ENCODE data around the gene ZNF608.

The ZNF608 gene

DNA sequence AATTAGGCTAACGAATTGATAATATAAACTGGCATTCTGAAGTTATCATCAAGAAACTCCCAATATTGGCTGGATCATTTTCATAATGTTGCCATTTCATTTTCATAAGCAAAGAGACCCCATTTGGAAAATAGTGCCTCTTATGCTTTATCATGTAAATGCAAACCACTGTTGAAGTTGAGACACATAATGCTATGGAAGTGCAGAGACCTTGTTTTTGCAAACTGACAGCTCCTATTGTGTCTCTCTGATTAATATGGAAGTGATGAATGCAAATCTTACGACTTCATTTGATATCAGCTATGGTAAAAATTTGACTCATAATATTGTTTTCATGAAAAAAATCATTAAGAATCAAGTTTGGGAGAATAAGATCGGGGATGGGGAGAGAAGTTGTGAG is 25.3 kb upstream of the ZNF608 start:
- DNase-seq (ENCODE audit: low read depth) = no peak
- TF ChIP-seq, protein P1, sequence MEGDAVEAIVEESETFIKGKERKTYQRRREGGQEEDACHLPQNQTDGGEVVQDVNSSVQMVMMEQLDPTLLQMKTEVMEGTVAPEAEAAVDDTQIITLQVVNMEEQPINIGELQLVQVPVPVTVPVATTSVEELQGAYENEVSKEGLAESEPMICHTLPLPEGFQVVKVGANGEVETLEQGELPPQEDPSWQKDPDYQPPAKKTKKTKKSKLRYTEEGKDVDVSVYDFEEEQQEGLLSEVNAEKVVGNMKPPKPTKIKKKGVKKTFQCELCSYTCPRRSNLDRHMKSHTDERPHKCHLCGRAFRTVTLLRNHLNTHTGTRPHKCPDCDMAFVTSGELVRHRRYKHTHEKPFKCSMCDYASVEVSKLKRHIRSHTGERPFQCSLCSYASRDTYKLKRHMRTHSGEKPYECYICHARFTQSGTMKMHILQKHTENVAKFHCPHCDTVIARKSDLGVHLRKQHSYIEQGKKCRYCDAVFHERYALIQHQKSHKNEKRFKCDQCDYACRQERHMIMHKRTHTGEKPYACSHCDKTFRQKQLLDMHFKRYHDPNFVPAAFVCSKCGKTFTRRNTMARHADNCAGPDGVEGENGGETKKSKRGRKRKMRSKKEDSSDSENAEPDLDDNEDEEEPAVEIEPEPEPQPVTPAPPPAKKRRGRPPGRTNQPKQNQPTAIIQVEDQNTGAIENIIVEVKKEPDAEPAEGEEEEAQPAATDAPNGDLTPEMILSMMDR (IDR thresholded peaks at IDR 0.05; ENCODE audit: low read length, missing control alignments) = no peak
- H3K4me3 ChIP-seq (replicated peaks; ENCODE audit: low read depth, low read length) = no peak overlapping the region

DNA sequence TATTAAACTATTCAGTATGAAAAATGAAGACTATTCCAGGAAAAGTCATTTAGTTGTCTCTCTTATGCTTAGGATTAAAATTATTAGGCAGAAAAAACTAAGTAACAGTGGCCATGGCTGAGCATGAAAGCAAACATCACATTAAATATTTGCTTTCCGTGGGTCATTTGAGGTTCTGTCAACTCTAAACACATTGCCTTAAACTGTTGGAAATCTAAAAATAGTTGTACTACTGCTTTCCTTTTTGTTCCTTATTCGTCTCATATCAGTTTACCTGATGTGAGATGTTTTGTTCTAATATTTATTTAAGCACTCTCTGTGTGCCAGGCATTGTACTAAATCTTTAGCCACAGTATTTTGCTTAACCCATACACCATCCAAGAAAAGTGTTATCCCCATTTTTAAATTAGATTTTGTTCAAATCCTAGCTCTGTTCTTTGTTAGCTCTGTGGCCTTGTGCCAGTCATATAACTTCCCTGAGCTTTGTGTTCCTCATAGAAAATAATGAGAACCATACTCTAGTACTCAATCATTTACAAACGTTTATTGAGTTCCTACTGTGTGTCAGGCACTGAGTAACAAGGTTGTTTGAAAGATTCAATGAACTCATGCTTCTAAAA is 18.7 kb upstream of the ZNF608 start:
- no peak for DNase-seq (ENCODE audit: low read depth)
- TF ChIP-seq, protein P1 (IDR thresholded peaks at IDR 0.05; ENCODE audit: low read length, missing control alignments) = no peak
- H3K4me3 ChIP-seq (replicated peaks; ENCODE audit: low read depth, low read length) = no peak overlapping the region

DNA sequence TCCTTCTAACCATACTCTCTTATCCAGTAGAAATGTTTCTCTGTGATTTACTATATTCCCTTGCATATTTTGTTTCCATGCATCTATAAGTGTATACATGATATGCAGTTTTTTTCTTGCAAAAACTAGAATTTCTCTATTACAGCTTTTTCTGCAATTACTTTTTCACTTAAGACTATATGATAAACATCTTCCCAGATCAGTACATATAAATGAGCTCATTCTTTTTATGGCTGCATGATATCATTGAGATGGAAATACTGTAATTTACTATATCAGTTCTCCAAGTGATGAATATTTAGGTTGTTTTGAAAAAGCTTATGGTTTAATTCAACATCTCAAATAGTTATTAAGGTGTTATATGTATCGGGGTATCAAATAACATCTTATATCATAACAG is 18.1 kb upstream of the ZNF608 start:
- DNase-seq (ENCODE audit: low read depth) = no peak
- H3K4me3 ChIP-seq (replicated peaks; ENCODE audit: low read depth, low read length) = no peak overlapping the region
- TF ChIP-seq, protein P1 (IDR thresholded peaks at IDR 0.05; ENCODE audit: low read length, missing control alignments) = no peak

DNA sequence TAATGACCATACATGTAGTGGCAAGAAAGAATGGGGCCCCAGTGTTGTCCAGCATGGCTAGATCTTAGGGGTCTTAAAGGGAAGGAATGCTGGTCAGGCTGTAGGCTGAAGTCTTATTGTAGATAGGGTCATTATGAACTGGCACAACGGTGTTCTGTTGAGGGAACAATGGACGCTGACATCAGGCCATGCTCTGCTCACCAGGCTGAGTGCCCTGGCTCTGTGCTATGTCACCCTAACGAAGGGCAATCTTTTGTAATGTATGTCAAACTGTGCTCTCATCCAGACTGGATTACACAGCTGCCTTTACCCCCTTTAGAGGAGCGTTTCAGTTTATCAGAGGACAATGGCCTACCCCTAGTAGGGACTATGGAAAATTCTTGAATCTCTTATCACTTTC is 14.6 kb upstream of the ZNF608 start:
- TF ChIP-seq, protein P1 (IDR thresholded peaks at IDR 0.05; ENCODE audit: low read length, missing control alignments) = no peak
- H3K4me3 ChIP-seq (replicated peaks; ENCODE audit: low read depth, low read length) = no peak overlapping the region
- no peak for DNase-seq (ENCODE audit: low read depth)

DNA sequence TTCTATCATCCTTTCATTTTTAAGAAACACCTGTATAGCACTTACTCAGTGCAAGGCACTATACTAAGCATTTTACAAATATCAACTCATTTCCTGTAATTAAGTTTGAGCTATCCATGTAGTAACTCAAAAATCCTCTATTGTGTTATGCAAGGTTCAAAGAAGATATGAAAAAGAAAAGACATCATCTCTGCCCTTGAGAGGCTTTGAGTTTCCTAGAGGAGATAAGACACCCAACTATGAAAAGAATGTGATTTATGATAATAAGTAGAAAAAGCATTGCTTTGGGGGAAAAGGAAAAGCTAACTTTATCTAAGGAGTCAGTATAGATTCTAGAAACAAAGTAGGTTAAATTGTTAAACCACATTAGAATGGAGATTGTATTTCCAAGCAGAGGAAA is 14.2 kb upstream of the ZNF608 start:
- no peak overlapping the region for H3K4me3 ChIP-seq (replicated peaks; ENCODE audit: low read depth, low read length)
- TF ChIP-seq, protein P1 (IDR thresholded peaks at IDR 0.05; ENCODE audit: low read length, missing control alignments) = no peak
- no peak for DNase-seq (ENCODE audit: low read depth)

DNA sequence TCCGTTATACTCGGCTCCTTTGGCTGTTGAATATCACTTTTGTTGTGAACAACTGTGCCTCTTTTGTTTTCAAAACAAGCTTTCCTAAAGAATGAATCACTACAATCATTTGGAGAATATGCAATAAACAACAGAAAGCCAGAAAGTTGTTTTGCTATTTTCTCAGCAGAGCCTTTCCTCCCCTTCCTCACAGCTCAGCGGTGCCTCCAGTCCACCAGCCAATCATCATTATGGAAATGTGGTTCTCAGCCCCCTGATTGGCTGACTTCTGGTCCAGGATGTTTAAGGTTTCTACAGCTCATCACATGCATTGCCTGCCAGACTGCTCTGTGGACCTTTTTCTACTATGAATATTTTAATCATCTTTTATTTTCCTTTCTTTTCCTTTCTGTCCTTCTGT is 9.1 kb upstream of the ZNF608 start:
- TF ChIP-seq, protein P1 (IDR thresholded peaks at IDR 0.05; ENCODE audit: low read length, missing control alignments) = no peak
- H3K4me3 ChIP-seq (replicated peaks; ENCODE audit: low read depth, low read length) = no peak overlapping the region
- DNase-seq (ENCODE audit: low read depth) = no peak

DNA sequence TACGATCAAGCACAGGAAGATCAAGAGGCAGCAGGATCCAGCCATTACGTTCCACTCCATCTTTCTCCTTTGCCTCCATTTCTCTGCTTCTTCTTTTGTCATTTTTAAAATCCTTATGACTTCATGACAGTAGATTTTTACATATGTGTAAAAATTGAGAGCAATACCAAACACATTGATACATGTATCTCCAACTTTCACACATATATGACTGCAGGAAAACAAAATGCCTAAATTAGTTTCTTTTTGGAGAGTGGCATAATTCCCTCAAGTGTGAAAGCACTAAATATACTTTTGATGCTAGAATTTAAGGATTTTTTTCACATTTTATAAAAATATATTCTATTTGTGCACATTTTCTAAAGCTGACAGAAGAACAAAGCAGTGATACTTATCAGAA is 8.6 kb upstream of the ZNF608 start:
- DNase-seq (ENCODE audit: low read depth) = no peak
- TF ChIP-seq, protein P1 (IDR thresholded peaks at IDR 0.05; ENCODE audit: low read length, missing control alignments) = no peak
- H3K4me3 ChIP-seq (replicated peaks; ENCODE audit: low read depth, low read length) = no peak overlapping the region

Measured in fibroblast of pulmonary artery (primary cell).